Fibroblast of lung (primary cell): ENCODE results near the gene ANKRD24. TPM values are rescaled to one million over a fixed set of nuclear protein-coding genes. Genes with fewer than 3 reads are reported as not detected.

Source experiments
- DNase-seq, 2 donors: peaks; one replicate each; pipeline versions ENCODE4 v3.0.0 to v3.0.0-alpha.2; 2010; ENCODE audit warnings: low read depth in 2 of 2
- H2AFZ ChIP-seq: 2 replicates; pipeline ENCODE4 v1.5.1; 2012; ENCODE audit warnings: low read length, control low read depth, inconsistent platforms
- H3K27ac ChIP-seq: 2 replicates; pipeline ENCODE4 v1.5.1; 2011; ENCODE audit warnings: low read length, control low read depth; ENCODE audit not compliant: insufficient read depth
- H3K27me3 ChIP-seq: 2 replicates; pipeline ENCODE4 v1.5.1; 2011; ENCODE audit warnings: mild to moderate bottlenecking, low read length; ENCODE audit not compliant: control insufficient read depth, insufficient read depth
- H3K36me3 ChIP-seq: 2 replicates; pipeline ENCODE4 v1.5.1; 2011; ENCODE audit warnings: low read length; ENCODE audit not compliant: control insufficient read depth, insufficient read depth
- H3K4me1 ChIP-seq: 2 replicates; pipeline ENCODE4 v1.5.1; 2011; ENCODE audit warnings: low read length; ENCODE audit not compliant: control insufficient read depth, insufficient read depth; ENCODE audit errors: extremely low read depth
- H3K4me2 ChIP-seq: 2 replicates; pipeline ENCODE4 v1.5.1; 2011; ENCODE audit warnings: low read length, control low read depth; ENCODE audit not compliant: insufficient read depth; ENCODE audit errors: extremely low read depth
- H3K4me3 ChIP-seq, 4 experiments: fragments of 200-600 bp in 1 of 4; sonication (generic) in 1 of 4; replicated peaks in 1 of 4; 2 replicates each; pipeline ENCODE4 v1.5.1; 2011 to 2016; ENCODE audit warnings: low read length in 4 of 4, low read depth in 3 of 4, mild to moderate bottlenecking in 3 of 4, control low read depth in 2 of 4, inconsistent platforms in 1 of 4, mixed read lengths in 1 of 4; ENCODE audit not compliant: insufficient read depth in 1 of 4; ENCODE audit errors: control extremely low read depth in 1 of 4
- H3K79me2 ChIP-seq: 2 replicates; pipeline ENCODE4 v1.5.1; 2012; ENCODE audit warnings: mild to moderate bottlenecking, low read length, inconsistent platforms; ENCODE audit not compliant: control insufficient read depth, insufficient read depth
- H3K9ac ChIP-seq: 2 replicates; pipeline ENCODE4 v1.5.1; 2011; ENCODE audit warnings: mild to moderate bottlenecking, low read length, control low read depth; ENCODE audit not compliant: insufficient read depth
- H3K9me3 ChIP-seq: 2 replicates; pipeline ENCODE4 v1.5.1; 2012; ENCODE audit warnings: low read depth, low read length; ENCODE audit not compliant: control insufficient read depth, insufficient read depth
- H4K20me1 ChIP-seq: 2 replicates; pipeline ENCODE4 v1.5.1; 2011; ENCODE audit warnings: low read length; ENCODE audit not compliant: control insufficient read depth, insufficient read depth; ENCODE audit errors: extremely low read depth
- CTCF ChIP-seq, 2 donors: IDR thresholded peaks in 1 of 2; conservative IDR thresholded peaks in 1 of 2; 1 replicate in 1 of 2; 2 replicates in 1 of 2; pipeline ENCODE4 v1.5.1; 2011 to 2012; ENCODE audit warnings: low read length in 2 of 2, control low read depth in 1 of 2, inconsistent platforms in 1 of 2, low read depth in 1 of 2, mild to moderate bottlenecking in 1 of 2
- EZH2 ChIP-seq: IDR thresholded peaks from 2 replicates; pipeline ENCODE4 v1.5.1; 2012; ENCODE audit warnings: low read length, control low read depth, mild to moderate bottlenecking; ENCODE audit errors: missing control alignments
- polyA plus RNA-seq, 2 donors: library from polyadenylated mRNA; depleted of rRNA in 1 of 2; stranded (reverse) in 1 of 2; unstranded in 1 of 2; fragments of >200 nt; gene quantifications; 2 replicates each; pipeline ENCODE4 v1.2.1, GENCODE V29; 2011 to 2012; ENCODE audit warnings: missing spikeins in 1 of 2
- total RNA-seq: library from RNA; depleted of rRNA; stranded (reverse); fragments of >200 nt; gene quantifications from 2 replicates; pipeline ENCODE4 v1.2.1, GENCODE V29; 2014

Gene ANKRD24
- total and polyA plus RNA-seq, 2 donors (not counting 1 experiment from before 2014, with no cell fraction given), result 0.14 to 2.3 TPM

- no peak overlapping the region for H2AFZ ChIP-seq
- no peak overlapping the region for H3K9ac ChIP-seq
- no peaks in the 10 kb centered on the region for H3K27me3 ChIP-seq
- DNase-seq, result peak; percentile 14 to 44
- H3K9me3 ChIP-seq, result no peaks in the 10 kb centered on the region
- H3K27ac ChIP-seq, result no peak overlapping the region
- no peak overlapping the region for H3K4me3 ChIP-seq
- H3K4me2 ChIP-seq, result no peak overlapping the region
- no peaks in the 10 kb centered on the region for H4K20me1 ChIP-seq
- peaks cover 3% of the 10 kb centered on the region for H3K4me1 ChIP-seq
- TF ChIP-seq EZH2 (no peak), CTCF (conservative IDR thresholded peaks at IDR 0.05 in 1 of 2, IDR thresholded peaks at IDR 0.05 in 1 of 2; ENCODE audit: low read depth in 1 of 2, low read length in 2 of 2) (peak; percentile 33 to 44)
- H3K36me3 ChIP-seq, result no peaks in the 10 kb centered on the region
- H3K79me2 ChIP-seq, result no peaks in the 10 kb centered on the region
Observed at GRCh38 chr19:4206818-4207484, 24.5 kb downstream of the ANKRD24 start.

- Histone ChIP-seq H3K9me3 (no peaks in the 10 kb centered on the region), H3K9ac (no peak overlapping the region), H2AFZ (no peak overlapping the region), H3K27me3 (no peaks in the 10 kb centered on the region), H3K4me3 (no peak overlapping the region), H3K36me3 (no peaks in the 10 kb centered on the region), H4K20me1 (no peaks in the 10 kb centered on the region), H3K27ac (no peak overlapping the region), H3K4me2 (no peak overlapping the region), H3K79me2 (no peaks in the 10 kb centered on the region), H3K4me1 (peaks cover 3% of the 10 kb centered on the region)
- peak in 1 of 2 donors; percentile 32 for DNase-seq
- TF ChIP-seq CTCF (conservative IDR thresholded peaks at IDR 0.05 in 1 of 2, IDR thresholded peaks at IDR 0.05 in 1 of 2; ENCODE audit: low read depth in 1 of 2, low read length in 2 of 2) (peak; percentile 41 to 52), EZH2 (no peak)
Observed at GRCh38 chr19:4208385-4209094, 26.1 kb downstream of the ANKRD24 start.

GRCh38 chr19:4210166-4210731, 27.8 kb downstream of the ANKRD24 start:
- Histone ChIP-seq H4K20me1 (no peaks in the 10 kb centered on the region), H3K36me3 (no peaks in the 10 kb centered on the region), H3K27ac (no peak overlapping the region), H3K79me2 (no peaks in the 10 kb centered on the region), H3K9me3 (no peaks in the 10 kb centered on the region), H3K27me3 (no peaks in the 10 kb centered on the region), H3K9ac (no peak overlapping the region), H3K4me2 (no peak overlapping the region), H3K4me1 (no peaks in the 10 kb centered on the region), H3K4me3 (no peak overlapping the region), H2AFZ (no peak overlapping the region)
- DNase-seq, result no peak
- no peak for TF ChIP-seq EZH2
- no peak for TF ChIP-seq CTCF (conservative IDR thresholded peaks at IDR 0.05 in 1 of 2, IDR thresholded peaks at IDR 0.05 in 1 of 2; ENCODE audit: low read depth in 1 of 2, low read length in 2 of 2)
